ENCODE measurements around the gene SCAMP4. TPM values are rescaled to one million over a fixed set of nuclear protein-coding genes. Genes with fewer than 3 reads are reported as not detected.
A peak's percentile ranks its signal among the peaks of the same experiment; 100 is the strongest.

SCAMP4 gene
- total and polyA plus RNA-seq, 2 of the 13 experiments (the other 11 are each of a cell fraction or from before 2014, with no cell fraction given): 10.7 to 13.7 TPM

- no peak for TF ChIP-seq ZKSCAN8 (CRISPR knock-in tag; IDR thresholded peaks at IDR 0.05; ENCODE audit: borderline replicate concordance)
- no peak for TF ChIP-seq SNAPC2 (CRISPR knock-in tag; IDR thresholded peaks at IDR 0.05)
- no peak; the same call in 1 of the 2 replicates for TF ChIP-seq ZFP90 (CRISPR knock-in tag; IDR thresholded peaks at IDR 0.05; ENCODE audit: borderline replicate concordance)
- TF ChIP-seq MBD4 (IDR thresholded peaks at IDR 0.05; ENCODE audit: borderline replicate concordance, low read length): no peak
- no peak; the same call in 1 of the 2 replicates for TF ChIP-seq FIP1L1 (IDR thresholded peaks at IDR 0.05; ENCODE audit: borderline replicate concordance, insufficient read depth, low read depth, low read length)
- peak; percentile 77; the same call in 1 of the 2 replicates for TF ChIP-seq ARID4A (CRISPR knock-in tag; IDR thresholded peaks at IDR 0.05; ENCODE audit: borderline replicate concordance)
- TF ChIP-seq ZNF556 (CRISPR knock-in tag; IDR thresholded peaks at IDR 0.05; ENCODE audit: borderline replicate concordance): no peak
- TF ChIP-seq ZFX (CRISPR knock-in tag; IDR thresholded peaks at IDR 0.05; ENCODE audit: low read depth): peak; percentile 79
- TF ChIP-seq ZNF724P (CRISPR knock-in tag; IDR thresholded peaks at IDR 0.05; ENCODE audit: borderline replicate concordance): no peak
- peak; percentile 24; the same call in 1 of the 2 replicates for TF ChIP-seq UBTF (CRISPR knock-in tag; IDR thresholded peaks at IDR 0.05)
- no peak for TF ChIP-seq BRD4 (CRISPR knock-in tag; IDR thresholded peaks at IDR 0.05)
- TF ChIP-seq CHD2 (IDR thresholded peaks at IDR 0.05; ENCODE audit: low read depth, low read length): peak; percentile 93
- TF ChIP-seq TFAP4 (IDR thresholded peaks at IDR 0.05; ENCODE audit: borderline replicate concordance, low read depth): peak; percentile 99
- TF ChIP-seq HIC2 (CRISPR knock-in tag; IDR thresholded peaks at IDR 0.05; ENCODE audit: low read depth): no peak
- no peak for TF ChIP-seq HDAC6 (IDR thresholded peaks at IDR 0.05; ENCODE audit: low read depth, low read length)
- peak; percentile 87 for TF ChIP-seq E2F5 (CRISPR knock-in tag; conservative IDR thresholded peaks at IDR 0.05)
- TF ChIP-seq FLYWCH1 (CRISPR knock-in tag; IDR thresholded peaks at IDR 0.05): no peak
These were observed at the start of gene SCAMP4, which contains the start of gene ADAT3 (continued) for GRCh38 chr19:1905110-1905862.

Data from HepG2 (cell line).